ENCODE results near the gene ADNP2.

GRCh38 chr18:80172056-80172455 is 63.0 kb downstream of the ADNP2 start:
- TF ChIP-seq REST (IDR thresholded peaks at IDR 0.05; ENCODE audit: insufficient read depth in 1 of 2, low read depth in 2 of 2, low read length in 1 of 2) (no peak), CTCF (IDR thresholded peaks at IDR 0.05) (no peak), POLR2AphosphoS5 (IDR thresholded peaks at IDR 0.05; ENCODE audit: low read depth, low read length) (no peak), SIN3A (IDR thresholded peaks at IDR 0.05; ENCODE audit: borderline replicate concordance, insufficient read depth, low read depth, low read length) (no peak)
